Lung (tissue), 12 donors: ENCODE data around the gene ACTL8. TPM values are rescaled to one million over a fixed set of nuclear protein-coding genes. Genes with fewer than 3 reads are reported as not detected.

Experiments used
- ATAC-seq: fragments of 200-7000 bp; cut with Tn5 transposase; one replicate; pipeline ENCODE4 v1.9.1; 2020; ENCODE audit warnings: moderate number of reproducible peaks; ENCODE audit not compliant: insufficient read depth, low FRiP score
- DNase-seq, 3 donors: peaks; one replicate each; pipeline ENCODE4 v3.0.0-alpha.2; 2013 to 2017
- H3K27ac ChIP-seq, 2 donors: one replicate each; pipeline ENCODE4 v1.5.1; 2013; ENCODE audit warnings: mild to moderate bottlenecking in 2 of 2, moderate library complexity in 2 of 2, control low read depth in 1 of 2, inconsistent platforms in 1 of 2, low read depth in 1 of 2, low read length in 1 of 2
- H3K27me3 ChIP-seq, 3 donors: one replicate each; pipeline ENCODE4 v1.5.1; 2013; ENCODE audit warnings: low read length in 2 of 3; ENCODE audit not compliant: control insufficient read depth in 3 of 3, insufficient read depth in 3 of 3
- H3K36me3 ChIP-seq, 4 donors: one replicate each; pipeline ENCODE4 v1.5.1; 2013; ENCODE audit warnings: low read length in 4 of 4, mild to moderate bottlenecking in 1 of 4, moderate library complexity in 1 of 4; ENCODE audit not compliant: control insufficient read depth in 4 of 4, insufficient read depth in 4 of 4
- H3K4me1 ChIP-seq, 5 donors: one replicate each; pipeline ENCODE4 v1.5.1; 2013; ENCODE audit warnings: low read length in 5 of 5, mild to moderate bottlenecking in 2 of 5, moderate library complexity in 1 of 5; ENCODE audit not compliant: control insufficient read depth in 5 of 5, insufficient read depth in 5 of 5
- H3K4me3 ChIP-seq: one replicate; pipeline ENCODE4 v1.5.1; 2013; ENCODE audit warnings: mild to moderate bottlenecking, control low read depth, moderate library complexity
- H3K9ac ChIP-seq, 2 donors: one replicate each; pipeline ENCODE4 v1.5.1; 2013; ENCODE audit warnings: low read length in 2 of 2, control low read depth in 1 of 2; ENCODE audit not compliant: insufficient read depth in 1 of 2
- H3K9me3 ChIP-seq, 4 donors: one replicate each; pipeline ENCODE4 v1.5.1; 2013; ENCODE audit warnings: low read length in 3 of 4, mild to moderate bottlenecking in 1 of 4, moderate library complexity in 1 of 4; ENCODE audit not compliant: control insufficient read depth in 4 of 4, insufficient read depth in 3 of 4
- WGBS, 2 donors: extraction: QIAGEN DNeasy Blood & Tissue Kit; methylation state at CpG; one replicate each; pipeline ENCODE4 v1.1.7; 2013; 5-methylcytosine and 5-hydroxymethylcytosine counted together
- polyA plus RNA-seq, 2 donors: library from polyadenylated mRNA; stranded (reverse); fragments of 200-250 nt; gene quantifications; one replicate each; pipeline ENCODE4 v1.2.1, GENCODE V29; 2013
- total RNA-seq, 2 donors: library from RNA; depleted of rRNA in 1 of 2; stranded (reverse); fragments of >200 nt in 1 of 2; gene quantifications; one replicate each; pipeline ENCODE4 v1.2.1, GENCODE V29; 2014 to 2021
- TF ChIP-seq, protein P1 (sequence below): IDR thresholded peaks from 2 replicates; pipeline ENCODE4 v1.5.1; 2012; ENCODE audit warnings: mild to moderate bottlenecking; ENCODE audit errors: control extremely low read depth, extremely low read depth
- donor health status: control.
- donor health status: control.
- donor health status: Bipolar disorder and iron deficiency.
- donor health status: healthy.
- donor health status: DM: yes; HTN: yes; CAD: no.

ACTL8 gene
- total and polyA plus RNA-seq, 4 donors: not detected

DNA sequence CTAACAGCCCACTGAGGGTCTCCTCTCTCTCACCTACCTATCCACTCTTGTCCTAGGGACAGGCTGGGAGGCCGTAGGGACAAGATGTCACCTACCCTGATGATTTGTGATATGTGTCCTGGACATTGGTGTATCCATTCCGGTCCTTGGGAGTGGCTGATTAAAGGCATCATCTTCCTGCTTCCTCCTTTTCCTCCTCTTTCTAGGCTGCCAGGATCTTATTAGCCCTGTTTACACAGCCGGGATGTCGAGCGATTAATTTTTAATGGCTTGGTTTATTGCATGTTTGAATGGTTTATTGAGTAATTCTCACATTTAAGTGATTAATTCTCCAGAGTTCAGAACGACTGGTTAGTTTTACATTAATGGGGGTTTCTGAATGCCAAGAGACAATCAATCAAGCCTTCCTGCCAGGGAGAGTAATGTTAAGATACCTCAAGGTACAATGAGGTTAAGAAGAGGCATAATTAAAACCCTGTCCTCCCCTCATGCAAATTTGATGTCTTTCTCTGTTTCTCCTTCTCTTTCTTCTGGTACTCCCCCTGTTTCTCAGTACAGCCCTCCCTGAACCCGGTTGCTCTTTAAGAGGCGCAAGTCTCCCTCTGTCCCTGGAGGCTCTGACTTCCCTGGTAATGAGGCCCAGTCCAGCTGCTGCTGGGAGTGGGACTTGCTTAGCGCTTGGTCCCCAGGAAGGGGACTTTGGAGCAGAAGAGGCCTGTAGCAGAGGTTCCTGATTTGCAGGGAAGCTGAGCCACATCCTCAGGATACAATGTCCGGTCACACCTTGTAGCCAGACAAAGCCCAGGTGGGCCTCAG lies 50.9 kb downstream of the ACTL8 start:
- Histone ChIP-seq H3K9ac (no peak overlapping the region), H3K27me3 (peaks cover 0 to 5% (median 0%) of the 10 kb centered on the region in 3 donors), H3K4me3 (no peak overlapping the region), H3K4me1 (no peaks in the 10 kb centered on the region), H3K9me3 (peaks cover 0 to 3% (median 0%) of the 10 kb centered on the region in 4 donors), H3K36me3 (no peaks in the 10 kb centered on the region), H3K27ac (no peak overlapping the region)
- TF ChIP-seq, protein P1, sequence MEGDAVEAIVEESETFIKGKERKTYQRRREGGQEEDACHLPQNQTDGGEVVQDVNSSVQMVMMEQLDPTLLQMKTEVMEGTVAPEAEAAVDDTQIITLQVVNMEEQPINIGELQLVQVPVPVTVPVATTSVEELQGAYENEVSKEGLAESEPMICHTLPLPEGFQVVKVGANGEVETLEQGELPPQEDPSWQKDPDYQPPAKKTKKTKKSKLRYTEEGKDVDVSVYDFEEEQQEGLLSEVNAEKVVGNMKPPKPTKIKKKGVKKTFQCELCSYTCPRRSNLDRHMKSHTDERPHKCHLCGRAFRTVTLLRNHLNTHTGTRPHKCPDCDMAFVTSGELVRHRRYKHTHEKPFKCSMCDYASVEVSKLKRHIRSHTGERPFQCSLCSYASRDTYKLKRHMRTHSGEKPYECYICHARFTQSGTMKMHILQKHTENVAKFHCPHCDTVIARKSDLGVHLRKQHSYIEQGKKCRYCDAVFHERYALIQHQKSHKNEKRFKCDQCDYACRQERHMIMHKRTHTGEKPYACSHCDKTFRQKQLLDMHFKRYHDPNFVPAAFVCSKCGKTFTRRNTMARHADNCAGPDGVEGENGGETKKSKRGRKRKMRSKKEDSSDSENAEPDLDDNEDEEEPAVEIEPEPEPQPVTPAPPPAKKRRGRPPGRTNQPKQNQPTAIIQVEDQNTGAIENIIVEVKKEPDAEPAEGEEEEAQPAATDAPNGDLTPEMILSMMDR: no peak
- ATAC-seq (no peak), DNase-seq (no peak)
- WGBS, 2 donors: 73 to 74% methylated on average over 10 of the region's 10 CpGs

GRCh38 chr1:17808816-17809215 lies 53.7 kb downstream of the ACTL8 start:
- no peak overlapping the region for H3K27ac ChIP-seq
- no peaks in the 10 kb centered on the region for H3K36me3 ChIP-seq
- WGBS, 2 donors: 73 to 74% methylated on average over 6 of the region's 6 CpGs
- no peaks in the 10 kb centered on the region for H3K27me3 ChIP-seq
- ATAC-seq (no peak), DNase-seq (no peak)
- no peaks in the 10 kb centered on the region for H3K4me1 ChIP-seq
- TF ChIP-seq, protein P1: no peak
- no peak overlapping the region for H3K9ac ChIP-seq
- H3K9me3 ChIP-seq: peaks cover 0 to 3% (median 0%) of the 10 kb centered on the region in 4 donors
- H3K4me3 ChIP-seq: no peak overlapping the region

- Histone ChIP-seq H3K27me3 (no peaks in the 10 kb centered on the region), H3K4me1 (no peaks in the 10 kb centered on the region), H3K27ac (no peak overlapping the region), H3K9me3 (peaks cover 0 to 3% (median 0%) of the 10 kb centered on the region in 4 donors), H3K9ac (no peak overlapping the region), H3K36me3 (no peaks in the 10 kb centered on the region), H3K4me3 (no peak overlapping the region)
- WGBS, 2 donors: 98% methylated on average over 2 of the region's 2 CpGs
- TF ChIP-seq, protein P1: no peak
- ATAC-seq: no peak
- no peak for DNase-seq
Observed at GRCh38 chr1:17810668-17811067, 55.5 kb downstream of the ACTL8 start.

DNA sequence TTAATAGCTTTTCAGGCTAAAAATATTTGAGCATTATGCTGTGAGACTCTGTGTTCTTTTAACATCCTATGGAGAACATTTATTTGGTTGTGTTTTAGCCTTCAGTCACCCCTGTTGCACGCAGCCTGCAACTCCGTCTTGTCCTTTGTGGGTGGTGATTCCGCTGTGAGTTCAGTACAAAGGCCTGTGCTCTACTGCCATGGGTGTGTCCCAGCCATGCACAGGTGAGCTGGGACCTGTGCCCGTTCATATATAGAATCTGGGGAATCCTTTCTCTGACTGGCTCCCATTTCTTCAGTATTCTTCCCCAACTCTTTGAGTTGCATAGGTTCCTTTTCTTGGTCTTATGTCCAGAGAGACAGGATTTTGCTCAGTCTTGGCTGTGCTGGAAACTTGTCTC lies 61.4 kb downstream of the ACTL8 start:
- Histone ChIP-seq H3K9me3 (peaks cover 0 to 3% (median 0%) of the 10 kb centered on the region in 4 donors), H3K4me3 (no peak overlapping the region), H3K27me3 (peaks cover 0 to 3% (median 0%) of the 10 kb centered on the region in 3 donors), H3K4me1 (no peaks in the 10 kb centered on the region), H3K36me3 (no peaks in the 10 kb centered on the region), H3K9ac (no peak overlapping the region), H3K27ac (no peak overlapping the region)
- 89 to 92% methylated on average over 4 of the region's 4 CpGs for WGBS, 2 donors
- DNase-seq (no peak), ATAC-seq (no peak)
- TF ChIP-seq, protein P1: no peak
